Type B pancreatic cell (in vitro differentiated cells): ENCODE results near the gene VPS52. TPM values are rescaled to one million over a fixed set of nuclear protein-coding genes. Genes with fewer than 3 reads are reported as not detected.

ENCODE experiments used
- DNase-seq: peaks from one replicate; pipeline ENCODE4 v3.0.0; 2021; ENCODE audit warnings: mixed read lengths; ENCODE audit not compliant: unreplicated experiment; ENCODE audit errors: extremely low spot score
- H3K27ac Mint-ChIP-seq: 2 replicates; pipeline ENCODE4 v1.8.0; 2021; ENCODE audit warnings: mild to moderate bottlenecking, mixed read lengths
- H3K27me3 Mint-ChIP-seq: 2 replicates; pipeline ENCODE4 v1.8.0; 2021; ENCODE audit warnings: mixed read lengths
- H3K36me3 Mint-ChIP-seq: 2 replicates; pipeline ENCODE4 v1.8.0; 2021; ENCODE audit warnings: mixed read lengths
- H3K4me1 Mint-ChIP-seq: one replicate; pipeline ENCODE4 v1.8.0; 2021; ENCODE audit warnings: mixed read lengths; ENCODE audit not compliant: unreplicated experiment
- H3K4me3 Mint-ChIP-seq: 2 replicates; pipeline ENCODE4 v1.8.0; 2021; ENCODE audit warnings: mild to moderate bottlenecking, mixed read lengths
- H3K9me3 Mint-ChIP-seq: 2 replicates; pipeline ENCODE4 v1.8.0; 2021; ENCODE audit warnings: mixed read lengths
- CTCF ChIP-seq: fragments of 200-600 bp; sonication (generic); conservative IDR thresholded peaks from 2 replicates; pipeline ENCODE4 v1.5.0; 2021; ENCODE audit warnings: antibody characterized with exemption, mild to moderate bottlenecking
- total RNA-seq: library from RNA; stranded (reverse); gene quantifications from 2 replicates; pipeline ENCODE4 v1.2.1, GENCODE V29; 2021; ENCODE audit warnings: low replicate concordance

The VPS52 gene
- total RNA-seq, 1 donor from 2014 or later: 62.4 TPM

GRCh38 chr6:33305052-33305451 is 33.4 kb upstream of the VPS52 start:
- Mint-ChIP-seq H3K27me3 (no peaks in the 10 kb centered on the region), H3K4me1 (peaks cover 9% of the 10 kb centered on the region), H3K27ac (no peak overlapping the region), H3K9me3 (no peaks in the 10 kb centered on the region), H3K4me3 (no peak overlapping the region), H3K36me3 (peaks cover 14% of the 10 kb centered on the region)
- no peak for TF ChIP-seq CTCF
- no peak for DNase-seq

GRCh38 chr6:33304216-33304615 is 32.5 kb upstream of the VPS52 start:
- no peak overlapping the region for H3K4me3 Mint-ChIP-seq
- H3K9me3 Mint-ChIP-seq: no peaks in the 10 kb centered on the region
- peaks cover 22% of the 10 kb centered on the region for H3K36me3 Mint-ChIP-seq
- DNase-seq: no peak
- H3K27ac Mint-ChIP-seq: no peak overlapping the region
- TF ChIP-seq CTCF: no peak
- H3K4me1 Mint-ChIP-seq: peaks cover 16% of the 10 kb centered on the region
- no peaks in the 10 kb centered on the region for H3K27me3 Mint-ChIP-seq

GRCh38 chr6:33301877-33302276 is 30.2 kb upstream of the VPS52 start:
- Mint-ChIP-seq H3K4me3 (no peak overlapping the region), H3K27ac (no peak overlapping the region), H3K36me3 (peaks cover 17% of the 10 kb centered on the region), H3K4me1 (peaks cover 16% of the 10 kb centered on the region), H3K9me3 (no peaks in the 10 kb centered on the region), H3K27me3 (peaks cover 3% of the 10 kb centered on the region)
- no peak for DNase-seq
- no peak for TF ChIP-seq CTCF

- Mint-ChIP-seq H3K4me1 (peaks cover 9% of the 10 kb centered on the region), H3K4me3 (peak overlapping the region; percentile 99), H3K27ac (peak overlapping the region; percentile 98), H3K36me3 (peaks cover 12% of the 10 kb centered on the region), H3K9me3 (no peaks in the 10 kb centered on the region), H3K27me3 (peaks cover 3% of the 10 kb centered on the region)
- TF ChIP-seq CTCF: peak; percentile 85
- peak; percentile 92 for DNase-seq
These were observed 27.7 kb upstream of the VPS52 start for GRCh38 chr6:33299237-33299944.

- TF ChIP-seq CTCF: no peak
- H3K9me3 Mint-ChIP-seq: no peaks in the 10 kb centered on the region
- H3K4me1 Mint-ChIP-seq: peaks cover 12% of the 10 kb centered on the region
- peaks cover 3% of the 10 kb centered on the region for H3K27me3 Mint-ChIP-seq
- DNase-seq: no peak
- H3K36me3 Mint-ChIP-seq: peaks cover 11% of the 10 kb centered on the region
- peak within 1 kb of the TSS; percentile 99 for H3K27ac Mint-ChIP-seq
- H3K4me3 Mint-ChIP-seq: peak within 1 kb of the TSS; percentile 99
These were observed 27.1 kb upstream of the VPS52 start, which contains the start of gene RGL2 for GRCh38 chr6:33298773-33299236. Gene RGL2, minus strand, starts transcription at chr6:33298942. Its CDS starts 332 bp downstream, at chr6:33298610.
